Endodermal cell (in vitro differentiated cells): ENCODE measurements around the gene UCN2. TPM values are rescaled to one million over a fixed set of nuclear protein-coding genes. Genes with fewer than 3 reads are reported as not detected.

Source experiments
- DNase-seq: peaks from one replicate; pipeline ENCODE4 v3.0.0-alpha.2; 2017
- H3K27ac ChIP-seq: 2 replicates; pipeline ENCODE4 v1.5.1; 2013; ENCODE audit warnings: mild to moderate bottlenecking, low read depth, low read length, moderate library complexity
- H3K27me3 ChIP-seq: 2 replicates; pipeline ENCODE4 v1.6.1; 2013; ENCODE audit warnings: mild to moderate bottlenecking, low read length, moderate library complexity; ENCODE audit not compliant: insufficient read depth, control insufficient read depth, poor library complexity, severe bottlenecking
- H3K36me3 ChIP-seq: 2 replicates; pipeline ENCODE4 v1.7.0; 2013; ENCODE audit warnings: mild to moderate bottlenecking, low read length, moderate library complexity; ENCODE audit not compliant: control insufficient read depth, insufficient read depth
- H3K4me1 ChIP-seq: one replicate; pipeline ENCODE4 v1.7.0; 2013; ENCODE audit warnings: low read length; ENCODE audit not compliant: control insufficient read depth, insufficient read depth
- H3K4me3 ChIP-seq: 2 replicates; pipeline ENCODE4 v1.5.1; 2013; ENCODE audit warnings: mild to moderate bottlenecking, low read length, moderate library complexity
- H3K9ac ChIP-seq: 2 replicates; pipeline ENCODE4 v1.6.1; 2013; ENCODE audit warnings: mild to moderate bottlenecking, low read length, moderate library complexity; ENCODE audit not compliant: poor library complexity, severe bottlenecking; ENCODE audit errors: extremely low read depth
- H3K9me3 ChIP-seq: 2 replicates; pipeline ENCODE4 v1.6.1; 2013; ENCODE audit warnings: mild to moderate bottlenecking, low read length, moderate library complexity; ENCODE audit not compliant: control insufficient read depth
- H3K27ac Mint-ChIP-seq: 2 replicates; pipeline ENCODE4 v1.8.0; 2020; ENCODE audit warnings: mixed read lengths
- H3K27me3 Mint-ChIP-seq: 2 replicates; pipeline ENCODE4 v1.8.0; 2021; ENCODE audit warnings: mild to moderate bottlenecking, mixed read lengths; ENCODE audit not compliant: insufficient read depth
- H3K36me3 Mint-ChIP-seq: 2 replicates; pipeline ENCODE4 v1.8.0; 2020; ENCODE audit warnings: low read depth, mixed read lengths
- H3K4me1 Mint-ChIP-seq: 2 replicates; pipeline ENCODE4 v1.8.0; 2020; ENCODE audit warnings: mixed read lengths
- H3K4me3 Mint-ChIP-seq: 2 replicates; pipeline ENCODE4 v1.8.0; 2020; ENCODE audit warnings: mild to moderate bottlenecking, moderate library complexity, mixed read lengths
- H3K9me3 Mint-ChIP-seq: 2 replicates; pipeline ENCODE4 v1.8.0; 2020; ENCODE audit warnings: mild to moderate bottlenecking, mixed read lengths
- CTCF ChIP-seq: fragments of 200-600 bp; sonication (generic); conservative IDR thresholded peaks from 2 replicates; pipeline ENCODE4 v1.5.0; 2021; ENCODE audit warnings: antibody characterized with exemption, mild to moderate bottlenecking
- WGBS, 2 experiments: methylation state at CpG; one replicate each; pipeline versions ENCODE4 v1.1.5 to v1.1.7; 2013; ENCODE audit warnings: missing lambda C conversion rate in 2 of 2, mixed read lengths in 1 of 2; ENCODE audit not compliant: insufficient coverage in 1 of 2, insufficient read length in 1 of 2; 5-methylcytosine and 5-hydroxymethylcytosine counted together
- total RNA-seq, 2 donors: library from RNA; stranded (reverse); fragmentation: NEBNext Ultra II Directional in 1 of 2; extraction: Animal tissue kit (Norgen Biotek cat#: 25700) in 1 of 2; gene quantifications; 2 replicates in 1 of 2; 3 replicates in 1 of 2; pipeline ENCODE4 v1.2.1, GENCODE V29; 2021

UCN2 gene
- total RNA-seq, 2 donors from 2014 or later = not detected

GRCh38 chr3:48591436-48591835 is 27.9 kb upstream of the UCN2 start:
- Histone ChIP-seq H3K4me1 (no peaks in the 10 kb centered on the region), H3K27me3 (peaks cover 17% of the 10 kb centered on the region), H3K9me3 (no peaks in the 10 kb centered on the region), H3K4me3 (no peak overlapping the region), H3K9ac (no peak overlapping the region), H3K27ac (no peak overlapping the region), H3K36me3 (no peaks in the 10 kb centered on the region)
- H3K27me3 Mint-ChIP-seq = peaks cover 9% of the 10 kb centered on the region
- 93 to 100% methylated on average over 1 to 14 of the region's 14 CpGs for WGBS, 2 experiments
- TF ChIP-seq CTCF = no peak
- no peak overlapping the region for H3K4me3 Mint-ChIP-seq
- no peak for DNase-seq
- no peaks in the 10 kb centered on the region for H3K9me3 Mint-ChIP-seq
- H3K4me1 Mint-ChIP-seq = peaks cover 13% of the 10 kb centered on the region
- H3K36me3 Mint-ChIP-seq = no peaks in the 10 kb centered on the region
- no peak overlapping the region for H3K27ac Mint-ChIP-seq

- H3K9me3 ChIP-seq = no peaks in the 10 kb centered on the region
- no peak for TF ChIP-seq CTCF
- no peaks in the 10 kb centered on the region for H3K4me1 ChIP-seq
- Mint-ChIP-seq H3K27ac (no peak overlapping the region), H3K4me3 (no peak overlapping the region), H3K9me3 (no peaks in the 10 kb centered on the region), H3K27me3 (no peaks in the 10 kb centered on the region), H3K4me1 (no peaks in the 10 kb centered on the region), H3K36me3 (no peaks in the 10 kb centered on the region)
- WGBS, 2 experiments = 96 to 97% methylated on average over 12 to 15 of the region's 15 CpGs
- H3K36me3 ChIP-seq = no peaks in the 10 kb centered on the region
- no peak overlapping the region for H3K9ac ChIP-seq
- peak; percentile 58 for DNase-seq
- H3K27ac ChIP-seq = no peak overlapping the region
- no peaks in the 10 kb centered on the region for H3K27me3 ChIP-seq
- H3K4me3 ChIP-seq = no peak overlapping the region
These were observed 24.6 kb upstream of the UCN2 start for GRCh38 chr3:48588230-48588629.

GRCh38 chr3:48587686-48588085 is 24.1 kb upstream of the UCN2 start:
- no peaks in the 10 kb centered on the region for H3K9me3 ChIP-seq
- Mint-ChIP-seq H3K4me1 (no peaks in the 10 kb centered on the region), H3K27ac (no peak overlapping the region), H3K9me3 (no peaks in the 10 kb centered on the region), H3K4me3 (no peak overlapping the region), H3K36me3 (no peaks in the 10 kb centered on the region), H3K27me3 (no peaks in the 10 kb centered on the region)
- no peak overlapping the region for H3K27ac ChIP-seq
- no peak overlapping the region for H3K4me3 ChIP-seq
- no peaks in the 10 kb centered on the region for H3K27me3 ChIP-seq
- WGBS, 2 experiments = 95% methylated on average over 8 to 11 of the region's 11 CpGs
- no peak overlapping the region for H3K9ac ChIP-seq
- H3K36me3 ChIP-seq = no peaks in the 10 kb centered on the region
- TF ChIP-seq CTCF = no peak
- no peaks in the 10 kb centered on the region for H3K4me1 ChIP-seq
- DNase-seq = no peak
